HCT116 (cell line): Measurements from ENCODE around the gene MAP1S.

ENCODE experiments used
- CEBPB ChIP-seq: IDR thresholded peaks from 2 replicates; pipeline ENCODE4 v1.6.1; 2012; ENCODE audit warnings: low read depth
- CTCF ChIP-seq, 3 experiments: fragments of 200-600 bp in 1 of 3; sonication (generic) in 1 of 3; IDR thresholded peaks in 2 of 3; conservative IDR thresholded peaks in 1 of 3; 2 replicates each; pipeline ENCODE4 v1.5.1; 2012 to 2017; ENCODE audit warnings: low read depth in 2 of 3, low read length in 2 of 3, antibody characterized with exemption in 1 of 3, borderline replicate concordance in 1 of 3, control low read depth in 1 of 3, mild to moderate bottlenecking in 1 of 3, mixed read lengths in 1 of 3, mixed run types in 1 of 3, moderate library complexity in 1 of 3; ENCODE audit not compliant: insufficient read depth in 1 of 3
- EGR1 ChIP-seq: IDR thresholded peaks from 2 replicates; pipeline ENCODE4 v1.6.1; 2012; ENCODE audit warnings: low read depth
- EZH2 ChIP-seq: fragments of 200-600 bp; sonication (generic); IDR thresholded peaks from 2 replicates; pipeline ENCODE4 v1.6.1; 2017; ENCODE audit warnings: antibody characterized with exemption, mixed run types
- EZH2phosphoT487 ChIP-seq: fragments of 200-600 bp; IDR thresholded peaks from 2 replicates; pipeline ENCODE4 v1.6.1; 2018; ENCODE audit warnings: antibody characterized with exemption, borderline replicate concordance
- FOSL1 ChIP-seq: IDR thresholded peaks from 2 replicates; pipeline ENCODE4 v1.6.1; 2012; ENCODE audit warnings: low read depth
- JUND ChIP-seq: IDR thresholded peaks from 2 replicates; pipeline ENCODE4 v1.6.1; 2012
- POLR2A ChIP-seq: IDR thresholded peaks from 2 replicates; pipeline ENCODE4 v1.7.0; 2011; ENCODE audit warnings: borderline replicate concordance; ENCODE audit not compliant: insufficient read depth, insufficient read length; ENCODE audit errors: extremely low read depth
- POLR2AphosphoS5 ChIP-seq: IDR thresholded peaks from 2 replicates; pipeline ENCODE4 v1.6.1; 2011; ENCODE audit warnings: mild to moderate bottlenecking, low read depth, low read length, moderate library complexity
- REST ChIP-seq: IDR thresholded peaks from 2 replicates; pipeline ENCODE4 v1.6.1; 2012; ENCODE audit warnings: low read depth
- SIN3A ChIP-seq: IDR thresholded peaks from 2 replicates; pipeline ENCODE4 v1.6.1; 2012; ENCODE audit warnings: low read depth
- ZNF274 ChIP-seq: fragments of 200-500 bp; sonication (Bioruptor generic); IDR thresholded peaks from 2 replicates; pipeline ENCODE4 v1.6.1; 2014; ENCODE audit warnings: mild to moderate bottlenecking, low read depth, low read length, inconsistent platforms

DNA sequence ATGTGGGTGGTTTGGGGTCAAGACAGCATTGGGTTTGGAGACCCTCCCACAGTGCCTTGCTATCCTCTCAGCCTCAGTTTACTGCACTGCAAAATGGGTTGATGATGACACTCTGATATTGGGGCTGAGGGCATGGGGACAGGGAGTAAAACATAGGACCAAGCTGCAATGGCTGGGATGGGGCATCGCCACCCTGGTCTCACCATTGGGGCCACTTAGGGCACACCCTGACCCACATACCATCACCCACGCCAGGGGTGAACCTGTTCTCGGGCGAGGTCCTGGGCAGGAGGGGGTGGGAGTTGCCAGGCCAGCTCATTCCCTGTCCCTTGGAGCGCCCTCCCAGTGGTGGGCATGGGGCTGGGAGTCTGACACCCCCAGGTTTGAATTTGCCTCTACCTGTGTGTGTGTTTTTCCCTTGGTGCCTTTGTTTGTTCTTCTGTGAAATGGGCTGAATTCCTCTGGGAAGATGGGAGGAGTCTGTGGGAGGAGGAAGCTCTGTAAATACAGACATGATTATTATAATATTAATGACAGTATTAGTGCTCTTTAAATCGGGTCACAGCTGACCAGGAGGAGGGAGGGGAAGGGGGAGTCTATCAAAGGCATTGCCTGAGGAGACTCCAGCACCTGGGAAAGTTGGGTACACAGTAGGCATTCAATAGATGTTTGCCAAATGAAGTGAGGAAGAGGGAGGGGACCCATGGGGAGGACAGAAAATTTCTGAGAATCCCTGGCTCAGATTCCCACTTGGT lies 29.8 kb downstream of the MAP1S start:
- TF ChIP-seq POLR2A (no peak), ZNF274 (no peak), EZH2phosphoT487 (no peak), CTCF (IDR thresholded peaks at IDR 0.05 in 2 of 3, conservative IDR thresholded peaks at IDR 0.05 in 1 of 3; ENCODE audit: borderline replicate concordance in 1 of 3, insufficient read depth in 1 of 3, low read depth in 2 of 3, low read length in 2 of 3) (no peak), EGR1 (no peak), POLR2AphosphoS5 (no peak), EZH2 (no peak), CEBPB (no peak), REST (no peak), JUND (no peak), SIN3A (no peak), FOSL1 (no peak)
